H7 (cell line): ENCODE measurements around the gene GRK2. TPM values are rescaled to one million over a fixed set of nuclear protein-coding genes. Genes with fewer than 3 reads are reported as not detected.

ENCODE experiments used
- DNase-seq: peaks from one replicate; pipeline ENCODE4 v3.0.0; 2012
- H3K27me3 ChIP-seq: 2 replicates; pipeline ENCODE4 v1.6.0; 2011; ENCODE audit warnings: mild to moderate bottlenecking, low read length; ENCODE audit not compliant: control insufficient read depth, insufficient read depth
- H3K36me3 ChIP-seq: replicated peaks from 2 replicates; pipeline ENCODE4 v1.5.1; 2011; ENCODE audit warnings: low read length; ENCODE audit not compliant: control insufficient read depth, insufficient read depth
- H3K4me3 ChIP-seq: 2 replicates; pipeline ENCODE4 v1.5.1; 2011; ENCODE audit warnings: low read depth, mild to moderate bottlenecking, control low read depth, low read length, moderate library complexity; ENCODE audit not compliant: insufficient read depth
- total RNA-seq: library from RNA; depleted of rRNA; stranded (reverse); fragments of >200 nt; shearing (Covaris generic); gene quantifications from 2 replicates; pipeline ENCODE4 v1.2.3, GENCODE V29; 2014

GRK2 gene
- total RNA-seq, 1 experiment from 2014 or later = 73.8 TPM

- H3K4me3 ChIP-seq = peak overlapping the region; percentile 47
- peak; percentile 46 for DNase-seq
- H3K27me3 ChIP-seq = peaks cover 7% of the 10 kb centered on the region
- H3K36me3 ChIP-seq = no peaks in the 10 kb centered on the region
Observed at GRCh38 chr11:67261946-67262681, 4.2 kb upstream of the GRK2 start.

GRCh38 chr11:67262731-67263675, 3.3 kb upstream of the GRK2 start:
- Histone ChIP-seq H3K27me3 (peaks cover 7% of the 10 kb centered on the region), H3K36me3 (peaks cover 1% of the 10 kb centered on the region), H3K4me3 (no peak overlapping the region)
- peak; percentile 93 for DNase-seq

- DNase-seq = no peak
- Histone ChIP-seq H3K27me3 (peaks cover 7% of the 10 kb centered on the region), H3K36me3 (peaks cover 5% of the 10 kb centered on the region), H3K4me3 (no peak overlapping the region)
Observed at GRCh38 chr11:67264260-67264659, 2.0 kb upstream of the GRK2 start.

- peaks cover 7% of the 10 kb centered on the region for H3K27me3 ChIP-seq
- no peak overlapping the region for H3K4me3 ChIP-seq
Observed at GRCh38 chr11:67264877-67265632, 1.2 kb upstream of the GRK2 start.

GRCh38 chr11:67265633-67266448, 432 bp upstream of the GRK2 start:
- H3K27me3 ChIP-seq = peaks cover 7% of the 10 kb centered on the region
- H3K36me3 ChIP-seq = peaks cover 5% of the 10 kb centered on the region
- peak; percentile 98 for DNase-seq
- H3K4me3 ChIP-seq = no peak overlapping the region

More at GRCh38 chr11:67264877-67265632, 1.2 kb upstream of the GRK2 start:
- DNase-seq = no peak
- H3K36me3 ChIP-seq = peaks cover 5% of the 10 kb centered on the region

GRCh38 chr11:67267188-67268080, 1.2 kb downstream of the GRK2 start:
- peak; percentile 32 for DNase-seq
- Histone ChIP-seq H3K4me3 (peak overlapping the region; percentile 75), H3K27me3 (peaks cover 2% of the 10 kb centered on the region), H3K36me3 (peaks cover 5% of the 10 kb centered on the region)

GRCh38 chr11:67268081-67268961, 2.0 kb downstream of the GRK2 start:
- H3K36me3 ChIP-seq = peaks cover 5% of the 10 kb centered on the region
- peaks cover 2% of the 10 kb centered on the region; the same call in 1 of the 2 replicates for H3K27me3 ChIP-seq
- peak; percentile 35 for DNase-seq
- H3K4me3 ChIP-seq = no peak overlapping the region

GRCh38 chr11:67268962-67269268, 2.6 kb downstream of the GRK2 start:
- H3K27me3 ChIP-seq = peaks cover 2% of the 10 kb centered on the region; the same call in 1 of the 2 replicates
- H3K4me3 ChIP-seq = no peak overlapping the region
- DNase-seq = peak; percentile 42

GRCh38 chr11:67269401-67270255, 3.4 kb downstream of the GRK2 start:
- peak; percentile 51 for DNase-seq
- Histone ChIP-seq H3K27me3 (peaks cover 2% of the 10 kb centered on the region; the same call in 1 of the 2 replicates), H3K36me3 (peaks cover 5% of the 10 kb centered on the region), H3K4me3 (no peak overlapping the region)

More at GRCh38 chr11:67268962-67269268, 2.6 kb downstream of the GRK2 start:
- H3K36me3 ChIP-seq = peaks cover 5% of the 10 kb centered on the region

GRCh38 chr11:67270256-67271204, 4.3 kb downstream of the GRK2 start:
- H3K36me3 ChIP-seq = peaks cover 5% of the 10 kb centered on the region
- peak; percentile 92 for DNase-seq
- H3K27me3 ChIP-seq = peaks cover 1% of the 10 kb centered on the region; the same call in 1 of the 2 replicates
- H3K4me3 ChIP-seq = no peak overlapping the region

- DNase-seq = no peak
- Histone ChIP-seq H3K36me3 (peaks cover 5% of the 10 kb centered on the region), H3K27me3 (no peaks in the 10 kb centered on the region), H3K4me3 (no peak overlapping the region)
Observed at GRCh38 chr11:67271205-67271540, 4.9 kb downstream of the GRK2 start.
